Pancreas (tissue), 10 donors: ENCODE data around the gene RHBDD1. TPM values are rescaled to one million over a fixed set of nuclear protein-coding genes. Genes with fewer than 3 reads are reported as not detected.
A peak's percentile ranks its signal among the peaks of the same experiment; 100 is the strongest.

Experiments
- ATAC-seq, 4 donors: fragments of 200-7000 bp; cut with Tn5 transposase; one replicate each; pipeline versions ENCODE4 v1.8.0 to v1.9.1; 2020; ENCODE audit warnings: mild to moderate bottlenecking in 4 of 4, moderate library complexity in 4 of 4
- DNase-seq, 6 donors: peaks; one replicate each; pipeline ENCODE4 v3.0.0-alpha.2; 2020
- FAIRE-seq: peaks from 2 replicates; lab custom pipeline; 2012; peaks lifted over from hg19 to GRCh38; lab: Jason Lieb, UNC
- H3K27ac ChIP-seq, 4 donors: fragments of 200-600 bp; sonication (generic); 1 replicate in 3 of 4; 2 replicates in 1 of 4; pipeline versions ENCODE4 v1.5.0 to v1.8.0; 2020
- H3K27me3 ChIP-seq, 4 donors: fragments of 200-600 bp; one replicate each; pipeline ENCODE4 v1.8.0; 2021
- H3K36me3 ChIP-seq, 3 donors: fragments of 200-600 bp; sonication (generic) in 1 of 3; one replicate each; pipeline versions ENCODE4 v1.5.0 to v1.8.0; 2020 to 2021
- H3K4me1 ChIP-seq, 3 donors: fragments of 200-600 bp; one replicate each; pipeline ENCODE4 v1.8.0; 2021
- H3K4me3 ChIP-seq, 4 donors: fragments of 200-600 bp; sonication (generic) in 2 of 4; one replicate each; pipeline versions ENCODE4 v1.5.0 to v1.8.0; 2020 to 2021
- H3K9me3 ChIP-seq, 4 donors: fragments of 200-600 bp; one replicate each; pipeline ENCODE4 v1.8.0; 2021
- WGBS, 2 donors: extraction: QIAGEN DNeasy Blood & Tissue Kit; methylation state at CpG; one replicate each; pipeline ENCODE4 v1.1.7; 2013; 5-methylcytosine and 5-hydroxymethylcytosine counted together
- intact Hi-C, 3 donors: fragments of 100-400 bp; cut with DNase I; formaldehyde crosslinking; loops; one replicate each; pipeline versions ENCODE4 v1.11.1 to v1.14.2; 2022
- polyA plus RNA-seq, 2 donors: library from polyadenylated mRNA; stranded (reverse); fragments of 200-250 nt; gene quantifications; one replicate each; pipeline ENCODE4 v1.2.3, GENCODE V29; 2013
- total RNA-seq, 6 donors: library from RNA; stranded (reverse); fragmentation: NEBNext Ultra II Directional in 4 of 6; extraction: Animal tissue kit (Norgen Biotek cat#: 25700) in 4 of 6; gene quantifications; one replicate each; pipeline versions ENCODE4 v1.2.1 to v1.2.4, GENCODE V29; 2021 to 2023
- TF ChIP-seq, protein P1 (sequence below), 4 donors: fragments of 200-600 bp; sonication (generic) in 3 of 4; IDR thresholded peaks; one replicate each; pipeline versions ENCODE4 v1.5.0 to v1.8.0; 2021; ENCODE audit warnings: antibody characterized with exemption in 4 of 4
- donor health status: healthy with polysubstance abuse.
- donor health status: DM: no; HTN: no; CAD: no; lungs with moderate emphysema.
- donor health status: DM: no; HTN: no; CAD: no.
- donor health status: control.
- donor health status: control.
- donor health status: Bipolar disorder and iron deficiency.
- donor health status: DM: yes; HTN: yes; CAD: no.
- donor health status: DM: no; HTN: no; CAD: no.
- donor health status: DM: no; HTN: no; CAD: no.
- donor health status: DM: yes; HTN: yes; CAD: no.

RHBDD1 gene
- total and polyA plus RNA-seq, 8 donors: 3.5 to 28.9 (median 20.1) TPM

DNA sequence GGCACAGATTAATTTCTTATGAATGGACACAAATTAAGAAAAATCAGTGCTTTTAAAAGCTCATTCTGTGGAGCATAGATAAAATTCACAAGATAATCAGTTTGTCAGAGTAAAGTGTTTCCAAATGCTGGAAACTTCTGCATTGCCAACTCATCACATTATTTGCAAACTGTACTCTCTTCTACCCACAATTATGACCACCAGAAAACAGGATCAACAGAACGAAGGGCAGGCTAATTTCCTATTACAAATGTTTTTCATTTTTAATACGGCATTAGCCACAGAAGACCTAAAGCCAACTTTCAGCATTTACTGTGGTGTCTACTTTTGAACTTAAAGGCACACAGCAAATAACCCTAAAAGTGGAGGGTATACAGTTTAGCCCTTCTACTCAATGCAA is 42.2 kb upstream of the RHBDD1 start:
- TF ChIP-seq, protein P1, sequence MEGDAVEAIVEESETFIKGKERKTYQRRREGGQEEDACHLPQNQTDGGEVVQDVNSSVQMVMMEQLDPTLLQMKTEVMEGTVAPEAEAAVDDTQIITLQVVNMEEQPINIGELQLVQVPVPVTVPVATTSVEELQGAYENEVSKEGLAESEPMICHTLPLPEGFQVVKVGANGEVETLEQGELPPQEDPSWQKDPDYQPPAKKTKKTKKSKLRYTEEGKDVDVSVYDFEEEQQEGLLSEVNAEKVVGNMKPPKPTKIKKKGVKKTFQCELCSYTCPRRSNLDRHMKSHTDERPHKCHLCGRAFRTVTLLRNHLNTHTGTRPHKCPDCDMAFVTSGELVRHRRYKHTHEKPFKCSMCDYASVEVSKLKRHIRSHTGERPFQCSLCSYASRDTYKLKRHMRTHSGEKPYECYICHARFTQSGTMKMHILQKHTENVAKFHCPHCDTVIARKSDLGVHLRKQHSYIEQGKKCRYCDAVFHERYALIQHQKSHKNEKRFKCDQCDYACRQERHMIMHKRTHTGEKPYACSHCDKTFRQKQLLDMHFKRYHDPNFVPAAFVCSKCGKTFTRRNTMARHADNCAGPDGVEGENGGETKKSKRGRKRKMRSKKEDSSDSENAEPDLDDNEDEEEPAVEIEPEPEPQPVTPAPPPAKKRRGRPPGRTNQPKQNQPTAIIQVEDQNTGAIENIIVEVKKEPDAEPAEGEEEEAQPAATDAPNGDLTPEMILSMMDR (IDR thresholded peaks at IDR 0.05): no peak
- FAIRE-seq: no peak
- peaks cover 27 to 47% (median 46%) of the 10 kb centered on the region in 3 donors for H3K4me1 ChIP-seq

DNA sequence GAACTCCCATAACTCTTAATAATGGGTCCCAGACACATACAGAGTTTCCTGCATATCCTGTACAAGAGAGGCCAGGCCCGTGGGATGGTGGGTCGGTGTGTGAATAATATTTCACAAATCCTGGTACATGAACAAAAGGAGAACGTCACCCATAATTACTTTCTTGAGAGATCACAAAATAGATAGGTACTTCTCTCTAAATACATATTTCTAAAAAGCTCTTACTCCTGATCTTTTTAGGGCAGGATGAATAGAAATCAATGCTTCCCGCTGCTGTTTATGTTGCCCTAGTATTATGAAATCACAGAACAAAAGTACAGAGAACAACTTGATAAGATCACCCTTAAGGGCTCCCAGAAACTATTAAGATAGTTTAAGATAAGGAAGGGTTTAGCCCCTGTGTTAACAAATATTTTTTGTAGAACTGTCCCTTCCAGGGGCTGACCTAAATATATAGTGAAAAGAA is 41.6 kb upstream of the RHBDD1 start:
- intact Hi-C loops: no loop called here
- H3K27ac ChIP-seq: peak overlapping the region in 2 of 4 donors; percentile 40 to 96
- H3K36me3 ChIP-seq: no peaks in the 10 kb centered on the region
- H3K4me3 ChIP-seq: peak overlapping the region in 2 of 4 donors; percentile 22 to 25
- TF ChIP-seq, protein P1 (IDR thresholded peaks at IDR 0.05): no peak
- WGBS, 2 donors: 14 to 23% methylated on average over 4 of the region's 4 CpGs
- no peaks in the 10 kb centered on the region for H3K27me3 ChIP-seq
- DNase-seq: no peak
- H3K9me3 ChIP-seq: no peaks in the 10 kb centered on the region
- FAIRE-seq: no peak
- ATAC-seq: no peak
- peaks cover 27 to 42% (median 40%) of the 10 kb centered on the region in 3 donors for H3K4me1 ChIP-seq

More for the DNA sequence above, 42.2 kb upstream of the RHBDD1 start:
- no peaks in the 10 kb centered on the region for H3K9me3 ChIP-seq
- intact Hi-C loops: no loop called here
- peak overlapping the region in 2 of 4 donors; percentile 22 to 25 for H3K4me3 ChIP-seq
- no peak for ATAC-seq
- WGBS, 2 donors: 21 to 27% methylated on average over 2 of the region's 2 CpGs
- H3K27ac ChIP-seq: peak overlapping the region in 2 of 4 donors; percentile 40 to 96
- H3K27me3 ChIP-seq: no peaks in the 10 kb centered on the region
- no peaks in the 10 kb centered on the region for H3K36me3 ChIP-seq
- no peak for DNase-seq

DNA sequence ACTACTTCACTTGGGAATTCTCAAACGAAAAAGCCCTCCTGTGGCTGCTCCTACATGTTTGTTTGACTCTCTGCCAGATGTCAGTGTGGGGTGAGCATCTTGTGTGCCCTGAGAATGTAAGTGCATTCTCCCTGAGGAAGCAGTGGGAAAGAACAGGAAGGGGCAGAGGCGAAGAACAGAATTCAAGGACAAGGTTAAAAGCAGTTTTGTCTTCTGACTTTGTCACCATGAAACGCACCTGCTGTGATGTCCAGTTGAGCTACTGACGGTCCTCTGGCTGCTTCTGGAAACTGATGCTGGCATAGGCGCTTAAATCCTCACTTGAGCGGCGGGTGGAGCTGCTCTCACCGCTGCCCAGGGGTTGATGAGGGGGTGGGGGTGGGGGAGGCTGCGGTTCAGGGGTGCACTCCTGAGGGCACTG is 41.1 kb upstream of the RHBDD1 start:
- TF ChIP-seq, protein P1 (IDR thresholded peaks at IDR 0.05): no peak
- H3K4me3 ChIP-seq: peak overlapping the region in 2 of 4 donors; percentile 22 to 25
- intact Hi-C loops: loop anchor here in 1 of 3 donors (5.0 kb wide), 1 partner anchor 567 kb away; no protein-coding TSS in a partner anchor
- peak overlapping the region in 2 of 4 donors; percentile 40 to 96 for H3K27ac ChIP-seq
- no peak for FAIRE-seq
- DNase-seq: no peak
- H3K27me3 ChIP-seq: no peaks in the 10 kb centered on the region
- ATAC-seq: no peak
- no peaks in the 10 kb centered on the region for H3K36me3 ChIP-seq
- H3K9me3 ChIP-seq: no peaks in the 10 kb centered on the region
- 16 to 28% methylated on average over 8 to 9 of the region's 9 CpGs for WGBS, 2 donors
- H3K4me1 ChIP-seq: peaks cover 27 to 37% (median 36%) of the 10 kb centered on the region in 3 donors

DNA sequence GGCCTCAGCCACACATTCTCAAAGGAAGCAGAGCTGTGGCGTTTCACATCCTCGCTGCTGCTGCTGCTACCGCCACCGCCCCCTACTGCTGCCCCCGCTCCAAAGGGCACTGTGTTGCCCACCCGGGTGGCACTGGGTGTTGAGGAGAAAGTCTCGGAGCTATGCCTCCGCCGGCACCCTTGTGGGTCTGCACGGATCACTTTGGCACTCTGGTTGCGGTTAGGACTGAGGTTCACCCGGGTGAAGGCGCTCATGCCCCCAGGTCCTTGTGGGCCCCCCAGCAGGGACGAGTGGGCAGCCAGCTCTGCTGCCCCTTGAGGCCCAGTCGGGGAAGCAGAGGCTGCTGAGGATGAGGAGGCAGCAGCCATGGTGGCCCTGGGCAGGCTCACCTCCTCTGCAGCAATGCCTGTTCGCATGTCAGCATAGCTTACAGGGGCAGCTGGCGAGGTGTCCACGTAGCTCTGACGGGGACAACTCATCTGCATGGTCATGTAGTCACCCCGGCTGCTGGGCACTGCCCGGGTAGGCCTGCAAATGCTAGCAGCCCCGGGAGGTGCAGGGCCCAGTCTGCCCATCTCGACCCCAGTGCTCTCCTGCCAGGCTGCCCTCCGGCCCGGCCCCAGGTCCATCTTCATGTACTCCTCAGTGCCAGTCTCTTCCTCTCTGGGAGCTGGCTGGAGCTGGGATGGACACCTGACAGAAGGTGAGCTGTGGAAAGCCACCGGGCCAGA is 40.4 kb upstream of the RHBDD1 start:
- no peaks in the 10 kb centered on the region for H3K36me3 ChIP-seq
- intact Hi-C loops: loop anchor here in 1 of 3 donors (5.0 kb wide), 1 partner anchor 568 kb away; no protein-coding TSS in a partner anchor
- no peaks in the 10 kb centered on the region for H3K27me3 ChIP-seq
- H3K9me3 ChIP-seq: no peaks in the 10 kb centered on the region
- H3K4me3 ChIP-seq: peak overlapping the region in 2 of 4 donors; percentile 22 to 25
- H3K4me1 ChIP-seq: peaks cover 21 to 33% (median 30%) of the 10 kb centered on the region in 3 donors
- FAIRE-seq (no peak), ATAC-seq (no peak), DNase-seq (peak in 4 of 6 donors; percentile 11 to 79 (median 44))
- WGBS, 2 donors: 77 to 80% methylated on average over 26 of the region's 26 CpGs
- TF ChIP-seq, protein P1 (IDR thresholded peaks at IDR 0.05): no peak
- H3K27ac ChIP-seq: peak overlapping the region; percentile 10 to 96 (median 28)
